T-helper 1 cell treated with Interleukin-12 subunit alpha and Interleukin-12 subunit beta and Interleukin-4 antibody, amounts not matched to agents 30 ng/mL and 1 ng/mL, for 36 hours (primary cell): ENCODE measurements around the gene LRRC32. TPM values are rescaled to one million over a fixed set of nuclear protein-coding genes. Genes with fewer than 3 reads are reported as not detected.
"Not testable (repeated sequence)": the region's sequence is repeated elsewhere in the genome, so short reads cannot be mapped to it uniquely, and the experiment has no call there.

Source experiments
- intact Hi-C: fragments of 100-400 bp; cut with micrococcal nuclease; formaldehyde crosslinking; loops from one replicate; pipeline ENCODE4 v1.15.1; 2024
- total RNA-seq: library from RNA; stranded (reverse); gene quantifications from 2 replicates; pipeline ENCODE4 v1.2.3, GENCODE V29; 2022

The LRRC32 gene
- total RNA-seq, 1 donor from 2014 or later = 3.9 TPM

GRCh38 chr11:76630600-76631281 lies 39.8 kb downstream of the LRRC32 start:
- intact Hi-C loops = no loop called here

- intact Hi-C loops = loop anchor here (1.0 to 5.0 kb wide), 3 partner anchors 38 to 186 kb away; no protein-coding TSS in a partner anchor
Observed at GRCh38 chr11:76629853-76630599, 40.5 kb downstream of the LRRC32 start.

- intact Hi-C loops = loop anchor here (1.0 to 5.0 kb wide), 3 partner anchors 37 to 185 kb away; no protein-coding TSS in a partner anchor
Observed at GRCh38 chr11:76629116-76629852, 41.3 kb downstream of the LRRC32 start.

GRCh38 chr11:76628408-76628947 lies 42.1 kb downstream of the LRRC32 start:
- intact Hi-C loops = loop anchor here (5.0 kb wide), 2 partner anchors 36 to 61 kb away; no protein-coding TSS in a partner anchor

GRCh38 chr11:76627606-76628005 lies 42.9 kb downstream of the LRRC32 start:
- intact Hi-C loops = loop anchor here (2.0 to 5.0 kb wide), 3 partner anchors 35 to 60 kb away; no protein-coding TSS in a partner anchor

GRCh38 chr11:76626921-76627401 lies 43.6 kb downstream of the LRRC32 start:
- intact Hi-C loops = loop anchor here (2.0 to 5.0 kb wide), 3 partner anchors 35 to 60 kb away; no protein-coding TSS in a partner anchor

- intact Hi-C loops = loop anchor here (2.0 to 5.0 kb wide), 3 partner anchors 34 to 59 kb away; no protein-coding TSS in a partner anchor
Observed at GRCh38 chr11:76626266-76626665, 44.3 kb downstream of the LRRC32 start.

- intact Hi-C loops = loop anchor here (2.0 to 5.0 kb wide), 3 partner anchors 33 to 58 kb away; no protein-coding TSS in a partner anchor
Observed at GRCh38 chr11:76625472-76626186, 44.9 kb downstream of the LRRC32 start.

GRCh38 chr11:76624500-76625379 lies 45.8 kb downstream of the LRRC32 start:
- intact Hi-C loops = loop anchor here (5.0 kb wide), 2 partner anchors 32 to 57 kb away; no protein-coding TSS in a partner anchor

GRCh38 chr11:76623884-76624419 lies 46.6 kb downstream of the LRRC32 start:
- intact Hi-C loops = no loop called here

- intact Hi-C loops = no loop called here
Observed at GRCh38 chr11:76623171-76623883, 47.2 kb downstream of the LRRC32 start.

GRCh38 chr11:76622493-76623094 lies 48.0 kb downstream of the LRRC32 start:
- intact Hi-C loops = no loop called here

GRCh38 chr11:76621868-76622267 lies 48.7 kb downstream of the LRRC32 start:
- intact Hi-C loops = no loop called here

GRCh38 chr11:76621466-76621865 lies 49.1 kb downstream of the LRRC32 start:
- intact Hi-C loops = no loop called here

- intact Hi-C loops = no loop called here
Observed at GRCh38 chr11:76620489-76620888, 50.1 kb downstream of the LRRC32 start.

- intact Hi-C loops = not testable (repeated sequence)
Observed at GRCh38 chr11:76619801-76620200, 50.7 kb downstream of the LRRC32 start.

- intact Hi-C loops = no loop called here
Observed at GRCh38 chr11:76617553-76618265, 52.8 kb downstream of the LRRC32 start.
